ENCODE data around the gene GPR42. TPM values are rescaled to one million over a fixed set of nuclear protein-coding genes. Genes with fewer than 3 reads are reported as not detected.

Gene GPR42
- not detected in 5 replicates for total RNA-seq (2022; extraction: Qiagen RNA extraction; ENCODE audit: low read depth)

GRCh38 chr19:35370722-35371121, at the start of gene GPR42:
Gene GPR42 (plus strand): TSS chr19:35371068. CDS start chr19:35371360, 292 bp downstream.

GRCh38 chr19:35328851-35329285, 42.0 kb upstream of the GPR42 start, which contains the start of gene CD22:
Gene CD22 (plus strand): TSS chr19:35329187. CDS start chr19:35332041, 2,854 bp downstream.

GRCh38 chr19:35347171-35347929, 23.5 kb upstream of the GPR42 start, which contains the start of gene FFAR1:
Gene FFAR1 (plus strand): TSS chr19:35347902. CDS start chr19:35351552, 3,650 bp downstream.

GRCh38 chr19:35357867-35358573, 12.8 kb upstream of the GPR42 start, which contains the start of gene FFAR3:
Gene FFAR3 (plus strand): TSS chr19:35358460. CDS start chr19:35358891, 431 bp downstream.

Other genes starting within 250 kb of the GPR42 start
- 0.06 to 0.21 TPM (median 0.16 TPM) in 5 replicates for gene LGI4, start 236.0 kb upstream of the GPR42 start, total RNA-seq (2022; extraction: Qiagen RNA extraction; ENCODE audit: low read depth)
- gene FXYD1, start 232.2 kb upstream of the GPR42 start, total RNA-seq (2022; extraction: Qiagen RNA extraction; ENCODE audit: low read depth): 0.37 TPM in 1 of 5 replicates, not detected in the others
- 0.22 to 0.33 TPM (median 0.30 TPM) in 4 of 5 replicates, not detected in the other for gene FXYD7, start 227.8 kb upstream of the GPR42 start, total RNA-seq (2022; extraction: Qiagen RNA extraction; ENCODE audit: low read depth)
- gene FXYD5, start 216.3 kb upstream of the GPR42 start, total RNA-seq (2022; extraction: Qiagen RNA extraction; ENCODE audit: low read depth): 190 to 236 TPM (median 225 TPM) in 5 replicates
- not detected in 5 replicates for gene FAM187B, start 142.3 kb upstream of the GPR42 start, total RNA-seq (2022; extraction: Qiagen RNA extraction; ENCODE audit: low read depth)
- gene LSR, start 122.1 kb upstream of the GPR42 start, total RNA-seq (2022; extraction: Qiagen RNA extraction; ENCODE audit: low read depth): 6.4 to 11.6 TPM (median 10.4 TPM) in 5 replicates
- 129 to 163 TPM (median 162 TPM) in 5 replicates for gene USF2, start 102.1 kb upstream of the GPR42 start, total RNA-seq (2022; extraction: Qiagen RNA extraction; ENCODE audit: low read depth)
- 0.31 TPM in 1 of 5 replicates, not detected in the others for gene HAMP, start 88.5 kb upstream of the GPR42 start, total RNA-seq (2022; extraction: Qiagen RNA extraction; ENCODE audit: low read depth)
- gene MAG, start 78.9 kb upstream of the GPR42 start, total RNA-seq (2022; extraction: Qiagen RNA extraction; ENCODE audit: low read depth): not detected in 5 replicates
- gene CD22, start 41.9 kb upstream of the GPR42 start, total RNA-seq (2022; extraction: Qiagen RNA extraction; ENCODE audit: low read depth): 0.49 to 2.2 TPM (median 0.81 TPM) in 5 replicates
- gene FFAR1, start 23.2 kb upstream of the GPR42 start, total RNA-seq (2022; extraction: Qiagen RNA extraction; ENCODE audit: low read depth): 0.06 TPM in 1 of 5 replicates, not detected in the others
- not detected in 5 replicates for gene FFAR3, start 12.6 kb upstream of the GPR42 start, total RNA-seq (2022; extraction: Qiagen RNA extraction; ENCODE audit: low read depth)
- gene FFAR2, start 77.2 kb downstream of the GPR42 start, total RNA-seq (2022; extraction: Qiagen RNA extraction; ENCODE audit: low read depth): not detected in 5 replicates
- not detected in 5 replicates for gene KRTDAP, start 119.4 kb downstream of the GPR42 start, total RNA-seq (2022; extraction: Qiagen RNA extraction; ENCODE audit: low read depth)
- gene DMKN, start 142.6 kb downstream of the GPR42 start, total RNA-seq (2022; extraction: Qiagen RNA extraction; ENCODE audit: low read depth): 29.0 to 46.4 TPM (median 36.8 TPM) in 5 replicates
- 2.0 to 3.9 TPM (median 2.9 TPM) in 5 replicates for gene SBSN, start 157.2 kb downstream of the GPR42 start, total RNA-seq (2022; extraction: Qiagen RNA extraction; ENCODE audit: low read depth)
- not detected in 5 replicates for gene GAPDHS, start 162.4 kb downstream of the GPR42 start, total RNA-seq (2022; extraction: Qiagen RNA extraction; ENCODE audit: low read depth)
- 378 to 437 TPM (median 424 TPM) in 5 replicates for gene TMEM147, start 174.6 kb downstream of the GPR42 start, total RNA-seq (2022; extraction: Qiagen RNA extraction; ENCODE audit: low read depth)
- gene ATP4A, start 192.6 kb downstream of the GPR42 start, total RNA-seq (2022; extraction: Qiagen RNA extraction; ENCODE audit: low read depth): not detected in 5 replicates
- gene PMIS2, start 215.1 kb downstream of the GPR42 start, total RNA-seq (2022; extraction: Qiagen RNA extraction; ENCODE audit: low read depth): not detected in 5 replicates
- 11.9 to 16.6 TPM (median 15.7 TPM) in 5 replicates for gene HAUS5, start 241.7 kb downstream of the GPR42 start, total RNA-seq (2022; extraction: Qiagen RNA extraction; ENCODE audit: low read depth)

All from A549 treated with RU486 at 1 μM for 4 hours (cell line).